Coronary artery (tissue), 2 donors: ENCODE data around the gene ITPKA.
A peak's percentile ranks its signal among the peaks of the same experiment; 100 is the strongest.

Experiments used
- DNase-seq: peaks from one replicate; pipeline ENCODE4 v3.0.0-alpha.2; 2017; ENCODE audit warnings: low spot score
- H3K27ac ChIP-seq, 2 donors: fragments of 200-600 bp; sonication (generic); one replicate each; pipeline ENCODE4 v1.5.1; 2016 to 2019
- H3K4me3 ChIP-seq: fragments of 200-600 bp; sonication (generic); 2 replicates; pipeline ENCODE4 v1.5.1; 2016; ENCODE audit warnings: mild to moderate bottlenecking, moderate library complexity
- TF ChIP-seq, protein P1 (sequence below): fragments of 200-600 bp; sonication (generic); IDR thresholded peaks from one replicate; pipeline ENCODE4 v1.5.1; 2019; ENCODE audit warnings: antibody characterized with exemption

Gene ITPKA

DNA sequence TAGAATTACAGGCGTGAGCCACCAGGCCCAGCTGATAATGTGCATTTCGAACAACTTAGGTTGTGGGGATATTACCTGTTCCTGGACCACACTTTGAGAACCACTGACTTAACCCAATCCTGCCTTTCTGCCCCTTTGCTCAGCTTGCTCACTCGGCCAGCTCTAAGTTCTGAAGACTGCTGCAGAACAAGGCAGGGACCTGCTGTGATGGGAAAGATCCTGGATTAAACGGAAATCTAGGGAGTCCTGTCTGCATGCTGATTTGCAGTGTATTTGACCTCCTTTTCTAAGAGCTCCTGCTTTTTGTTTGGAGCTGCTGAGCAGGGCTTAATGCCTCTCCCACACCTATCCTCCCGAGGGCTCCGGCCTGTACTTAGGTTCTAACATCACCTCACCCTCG, 17.1 kb downstream of the ITPKA start:
- TF ChIP-seq, protein P1, sequence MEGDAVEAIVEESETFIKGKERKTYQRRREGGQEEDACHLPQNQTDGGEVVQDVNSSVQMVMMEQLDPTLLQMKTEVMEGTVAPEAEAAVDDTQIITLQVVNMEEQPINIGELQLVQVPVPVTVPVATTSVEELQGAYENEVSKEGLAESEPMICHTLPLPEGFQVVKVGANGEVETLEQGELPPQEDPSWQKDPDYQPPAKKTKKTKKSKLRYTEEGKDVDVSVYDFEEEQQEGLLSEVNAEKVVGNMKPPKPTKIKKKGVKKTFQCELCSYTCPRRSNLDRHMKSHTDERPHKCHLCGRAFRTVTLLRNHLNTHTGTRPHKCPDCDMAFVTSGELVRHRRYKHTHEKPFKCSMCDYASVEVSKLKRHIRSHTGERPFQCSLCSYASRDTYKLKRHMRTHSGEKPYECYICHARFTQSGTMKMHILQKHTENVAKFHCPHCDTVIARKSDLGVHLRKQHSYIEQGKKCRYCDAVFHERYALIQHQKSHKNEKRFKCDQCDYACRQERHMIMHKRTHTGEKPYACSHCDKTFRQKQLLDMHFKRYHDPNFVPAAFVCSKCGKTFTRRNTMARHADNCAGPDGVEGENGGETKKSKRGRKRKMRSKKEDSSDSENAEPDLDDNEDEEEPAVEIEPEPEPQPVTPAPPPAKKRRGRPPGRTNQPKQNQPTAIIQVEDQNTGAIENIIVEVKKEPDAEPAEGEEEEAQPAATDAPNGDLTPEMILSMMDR = no peak
- Histone ChIP-seq H3K27ac (no peak overlapping the region), H3K4me3 (no peak overlapping the region)
- DNase-seq = no peak

DNA sequence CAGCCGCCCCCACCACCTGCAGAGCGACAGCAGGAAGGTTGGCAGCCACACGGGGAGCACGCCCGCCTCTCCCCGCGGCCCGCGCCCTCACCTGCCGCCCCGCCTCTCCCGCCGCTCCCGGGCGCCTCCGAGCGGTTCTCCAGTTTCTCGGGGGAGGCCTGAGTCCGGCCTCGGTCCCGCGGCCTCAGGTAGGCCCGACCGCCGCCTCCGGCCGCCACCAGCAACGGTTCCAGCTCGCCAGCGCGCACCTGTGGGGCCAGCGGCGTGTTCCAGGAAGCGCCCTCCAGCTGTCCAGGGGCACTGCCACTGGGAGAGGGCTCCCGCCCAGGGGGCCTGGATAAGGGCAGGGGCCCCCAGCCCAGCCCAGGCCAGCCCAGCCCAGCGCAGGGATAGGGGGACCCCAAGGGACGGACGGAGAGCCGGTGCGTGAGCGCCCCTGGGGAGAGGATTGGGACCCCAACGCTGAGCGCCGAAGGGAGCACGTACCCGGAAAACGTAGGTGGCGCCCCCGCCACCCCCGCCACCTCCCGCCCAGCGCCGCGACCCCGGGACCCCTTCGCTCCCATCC, 17.7 kb downstream of the ITPKA start:
- TF ChIP-seq, protein P1 = no peak

DNA sequence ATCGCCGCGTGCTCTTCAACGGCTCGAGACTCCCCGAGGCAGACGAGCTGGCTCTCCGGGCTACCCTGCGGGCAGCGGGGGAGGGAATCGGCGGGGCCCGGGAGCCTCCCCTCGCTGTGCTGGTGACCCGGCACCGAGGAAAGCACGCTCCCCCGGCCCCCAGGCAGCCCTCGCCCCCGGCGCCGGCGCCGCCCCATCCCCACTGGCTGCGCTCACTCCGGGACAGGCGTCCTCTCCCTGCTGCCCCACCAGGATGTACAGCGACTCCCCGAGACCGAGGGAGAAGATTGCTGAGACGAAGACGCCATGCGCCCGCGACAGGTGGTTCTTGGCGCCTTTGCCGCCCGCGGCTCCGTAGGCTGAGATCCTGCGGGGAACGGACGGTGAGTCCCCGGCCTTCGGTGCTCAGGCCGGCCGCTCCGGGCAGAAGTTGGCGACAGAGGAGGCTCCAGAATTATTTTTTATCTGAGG, 18.3 kb downstream of the ITPKA start:
- H3K4me3 ChIP-seq = peak overlapping the region; percentile 70
- DNase-seq = no peak
- H3K27ac ChIP-seq = no peak overlapping the region
- TF ChIP-seq, protein P1 = no peak

More for the DNA sequence above, 17.7 kb downstream of the ITPKA start:
- no peak overlapping the region for H3K27ac ChIP-seq
- no peak for DNase-seq
- peak overlapping the region; percentile 70 for H3K4me3 ChIP-seq

DNA sequence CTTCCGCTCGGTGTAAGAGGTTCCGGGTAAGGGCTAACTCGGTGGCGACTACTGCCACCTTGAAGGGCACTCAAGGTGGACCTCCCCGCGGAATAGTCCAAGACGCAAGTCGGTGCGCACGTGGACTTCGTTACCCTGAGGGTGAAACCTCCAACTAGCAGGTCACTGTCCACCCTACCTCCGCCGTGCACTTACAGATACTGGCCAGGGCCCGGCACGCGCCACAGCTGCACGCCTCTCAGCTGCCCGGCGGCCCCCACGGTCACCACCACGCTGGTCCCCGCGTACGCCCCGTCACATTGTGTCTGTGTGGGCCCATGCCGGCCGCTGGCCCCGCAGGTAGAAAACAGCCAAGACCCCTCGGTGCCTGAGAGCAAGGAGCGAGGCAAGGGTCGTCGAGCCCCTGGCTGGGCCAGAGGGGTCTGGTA, 18.9 kb downstream of the ITPKA start:
- no peak overlapping the region for H3K27ac ChIP-seq
- TF ChIP-seq, protein P1 = no peak
- DNase-seq = no peak
- peak overlapping the region; percentile 70 for H3K4me3 ChIP-seq

DNA sequence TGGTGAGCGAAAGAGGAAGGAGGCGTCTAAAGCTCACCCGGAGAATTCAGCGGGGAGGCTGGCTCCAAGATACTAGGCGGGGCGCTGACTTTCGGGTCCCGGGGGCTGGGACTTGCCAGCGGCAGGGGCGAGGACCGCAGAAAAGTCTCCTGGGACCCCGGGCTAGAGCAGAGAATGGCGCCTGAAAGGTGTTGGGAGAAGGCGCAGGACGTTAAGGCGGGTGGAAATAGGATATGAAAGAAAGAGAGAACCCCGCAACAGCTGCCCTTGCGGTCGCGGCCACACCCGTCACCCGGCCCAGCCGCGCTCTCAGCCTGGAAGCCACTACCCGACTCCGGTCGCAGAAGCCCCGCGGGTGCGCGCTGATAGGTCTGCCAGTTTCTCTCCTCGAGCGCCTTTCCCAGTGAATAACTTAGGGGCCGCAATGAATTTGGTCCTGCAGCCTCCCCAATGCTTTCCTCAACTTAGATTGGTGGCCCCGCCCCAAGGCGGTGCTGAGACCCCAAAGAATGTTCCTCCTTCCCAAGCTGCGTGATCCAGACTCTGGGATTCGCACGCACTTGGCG, 19.3 kb downstream of the ITPKA start:
- peak overlapping the region; percentile 70 for H3K4me3 ChIP-seq
- TF ChIP-seq, protein P1 = no peak
- H3K27ac ChIP-seq = no peak overlapping the region
- DNase-seq = no peak

DNA sequence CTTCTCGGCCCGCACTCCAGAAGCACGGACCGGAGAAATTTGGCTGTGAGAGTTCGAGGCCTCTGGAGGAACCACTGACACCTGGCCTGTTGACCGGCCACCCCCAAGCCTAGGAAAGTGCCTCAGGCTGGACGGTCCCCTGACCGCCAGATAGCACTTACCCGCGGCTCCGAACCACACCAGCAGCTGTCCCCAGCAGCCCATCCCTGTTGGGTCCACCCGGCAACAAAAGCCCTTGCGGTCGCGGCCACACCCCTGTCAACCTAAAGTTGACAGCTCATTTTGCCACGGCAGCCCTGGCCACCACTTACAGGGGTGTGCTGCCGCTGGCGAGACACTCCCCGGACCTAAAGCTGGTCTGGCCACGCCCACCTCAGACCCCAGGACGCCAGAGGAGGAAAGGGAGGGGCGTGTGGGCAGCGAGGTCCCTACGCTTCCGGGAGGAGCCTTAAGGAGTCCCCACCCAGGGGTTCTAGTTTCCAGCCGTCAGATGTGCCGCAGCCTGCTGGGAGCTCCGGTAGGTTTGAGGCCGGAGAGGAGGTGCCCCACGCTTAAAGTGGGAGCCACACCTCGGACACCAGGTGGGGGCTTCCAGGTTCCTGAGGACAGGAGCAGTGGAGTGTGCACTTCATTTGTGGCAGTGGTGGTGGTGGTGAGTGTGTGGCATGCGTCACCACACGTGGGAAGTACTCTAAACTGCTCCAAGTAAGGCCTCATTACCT, 20.0 kb downstream of the ITPKA start, which contains the start of gene LTK:
Gene LTK (minus strand): TSS at position 322 of the 722 bp plus-strand sequence. CDS start 118 bp downstream, at position 204.
- TF ChIP-seq, protein P1 = no peak
- DNase-seq = no peak
- H3K27ac ChIP-seq = no peak within 1 kb of the TSS
- H3K4me3 ChIP-seq = peak within 1 kb of the TSS; percentile 70
